HEK293 (cell line): ENCODE results near the gene NOD2.

Source experiments
- CTCF ChIA-PET: fragments of 350-600 bp; formaldehyde crosslinking; extraction: SDS; loops from one replicate; lab custom pipeline; 2021; ENCODE audit warnings: antibody characterized with exemption; lab: Yijun Ruan, JAX
- POLR2A ChIA-PET: fragments of 300-600 bp; formaldehyde crosslinking; extraction: SDS; loops from one replicate; lab custom pipeline; 2020; ENCODE audit warnings: antibody characterized with exemption, inconsistent platforms; lab: Yijun Ruan, JAX
- H3K27ac ChIP-seq: fragments of 200-500 bp; sonication (Bioruptor generic); 2 replicates; pipeline ENCODE4 v1.5.1; 2014; ENCODE audit warnings: low read depth, low read length, control low read depth, inconsistent platforms; ENCODE audit errors: extremely low read depth
- H3K36me3 ChIP-seq, 2 experiments: fragments of 200-500 bp in 1 of 2; sonication (Bioruptor generic) in 1 of 2; 1 replicate in 1 of 2; 2 replicates in 1 of 2; pipeline ENCODE4 v1.5.1; 2014 to 2017; ENCODE audit warnings: inconsistent platforms in 2 of 2, low read length in 2 of 2; ENCODE audit not compliant: control insufficient read depth in 2 of 2, insufficient read depth in 1 of 2
- H3K4me1 ChIP-seq: fragments of 200-500 bp; sonication (Bioruptor generic); 2 replicates; pipeline ENCODE4 v1.5.1; 2014; ENCODE audit warnings: mild to moderate bottlenecking, low read length, inconsistent platforms; ENCODE audit not compliant: control insufficient read depth, insufficient read depth
- H3K4me3 ChIP-seq: 2 replicates; pipeline ENCODE4 v1.5.1; 2011; ENCODE audit warnings: low read depth, mild to moderate bottlenecking, control low read depth, low read length, moderate library complexity
- H3K9me3 ChIP-seq: fragments of 200-500 bp; sonication (Bioruptor generic); 2 replicates; pipeline ENCODE4 v1.5.1; 2014; ENCODE audit warnings: low read depth, low read length, inconsistent platforms; ENCODE audit not compliant: control insufficient read depth, insufficient read depth
- GLI2 ChIP-seq: fragments of 450-650 bp; formaldehyde crosslinking; IDR thresholded peaks from 2 replicates; pipeline ENCODE4; 2017; ENCODE audit warnings: missing biosample characterization, missing genetic modification characterization, low read depth, borderline replicate concordance
- GLIS1 ChIP-seq: fragments of 450-650 bp; formaldehyde crosslinking; IDR thresholded peaks from 2 replicates; pipeline ENCODE4 v1.5.1; 2016; ENCODE audit warnings: missing biosample characterization, missing genetic modification characterization
- MEIS1 ChIP-seq: sonication (generic); formaldehyde crosslinking; IDR thresholded peaks from 2 replicates; pipeline ENCODE4 v1.8.1; 2022; ENCODE audit warnings: missing genetic modification reagents, mild to moderate bottlenecking, borderline replicate concordance
- ZNF114 ChIP-seq: fragments of 450-650 bp; formaldehyde crosslinking; IDR thresholded peaks from 2 replicates; pipeline ENCODE4 v1.5.0; 2017; ENCODE audit warnings: missing biosample characterization, missing genetic modification characterization
- ZNF16 ChIP-seq: fragments of 450-650 bp; formaldehyde crosslinking; IDR thresholded peaks from 2 replicates; pipeline ENCODE4 v1.5.1; 2016; ENCODE audit warnings: low read depth, missing biosample characterization, missing genetic modification characterization
- ZNF211 ChIP-seq: fragments of 450-650 bp; formaldehyde crosslinking; IDR thresholded peaks from 2 replicates; pipeline ENCODE4 v1.5.1; 2016; ENCODE audit warnings: low read depth, missing biosample characterization, missing genetic modification characterization
- ZNF561 ChIP-seq: fragments of 450-650 bp; IDR thresholded peaks from 2 replicates; pipeline ENCODE4 v1.5.1; 2018; ENCODE audit warnings: missing biosample characterization, missing genetic modification characterization, borderline replicate concordance
- ZNF624 ChIP-seq: fragments of 450-650 bp; formaldehyde crosslinking; IDR thresholded peaks from 2 replicates; pipeline ENCODE4 v1.5.1; 2017; ENCODE audit warnings: missing biosample characterization, missing genetic modification characterization
- ZNF626 ChIP-seq: fragments of 450-650 bp; sonication (Bioruptor Pico); formaldehyde crosslinking; IDR thresholded peaks from 2 replicates; pipeline ENCODE4 v1.5.1; 2018; ENCODE audit warnings: missing biosample characterization, missing genetic modification characterization, inconsistent platforms
- ZNF658 ChIP-seq: fragments of 450-650 bp; formaldehyde crosslinking; IDR thresholded peaks from 2 replicates; pipeline ENCODE4; 2016; ENCODE audit warnings: missing biosample characterization, missing genetic modification characterization
- TF ChIP-seq, protein P1 (sequence below): fragments of 450-650 bp; formaldehyde crosslinking; IDR thresholded peaks from 2 replicates; pipeline ENCODE4 v1.5.1; 2016; ENCODE audit warnings: missing biosample characterization, missing genetic modification characterization, borderline replicate concordance
- TF ChIP-seq, protein P2 (sequence below): fragments of 450-650 bp; formaldehyde crosslinking; IDR thresholded peaks from 2 replicates; pipeline ENCODE4 v1.5.1; 2016; ENCODE audit warnings: missing biosample characterization, missing genetic modification characterization
- TF ChIP-seq, protein P3 (sequence below): fragments of 450-650 bp; formaldehyde crosslinking; IDR thresholded peaks from 2 replicates; pipeline ENCODE4 v1.5.1; 2016; ENCODE audit warnings: missing biosample characterization, missing genetic modification characterization
- TF ChIP-seq, protein P4 (sequence below): fragments of 450-650 bp; formaldehyde crosslinking; IDR thresholded peaks from 2 replicates; pipeline ENCODE4 v1.5.1; 2016; ENCODE audit warnings: missing biosample characterization, missing genetic modification characterization

The NOD2 gene

DNA sequence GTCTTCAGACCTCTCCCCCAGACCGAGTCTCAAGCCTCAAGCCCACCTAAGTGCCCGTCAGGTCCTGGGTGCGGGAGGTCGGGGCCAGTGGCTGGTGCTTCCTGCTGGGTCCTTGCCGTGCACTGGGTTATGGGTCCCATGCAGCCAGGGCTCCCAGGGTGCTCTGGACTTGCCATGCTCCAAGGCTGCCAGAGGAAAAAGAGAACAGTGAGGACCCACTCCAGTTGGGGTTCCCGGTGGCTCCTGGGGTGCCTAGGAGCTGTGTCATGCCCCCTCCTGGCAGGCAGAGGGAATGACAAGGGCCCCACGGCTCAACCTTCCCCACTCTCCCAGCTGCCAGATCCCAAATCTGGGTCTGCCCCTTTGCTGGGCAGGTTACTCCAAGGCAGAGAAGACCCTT, 16.1 kb upstream of the NOD2 start:
- Histone ChIP-seq H3K27ac (no peak overlapping the region), H3K36me3 (no peaks in the 10 kb centered on the region), H3K9me3 (no peaks in the 10 kb centered on the region), H3K4me1 (no peaks in the 10 kb centered on the region), H3K4me3 (no peak overlapping the region)
- CTCF ChIA-PET = interaction anchor here (1.6 to 7.1 kb wide), 3 partner anchors 9 to 128 kb away, joined by 4 to 39 read pairs (median 5); no protein-coding TSS in a partner anchor
- TF ChIP-seq ZNF624 (tag by site-specific recombination) (no peak), MEIS1 (CRISPR knock-in tag) (no peak), ZNF561 (tag by site-specific recombination) (no peak), ZNF626 (tag by site-specific recombination) (no peak), GLI2 (tag by site-specific recombination) (no peak), ZNF114 (tag by site-specific recombination) (no peak)
- TF ChIP-seq, protein P1, sequence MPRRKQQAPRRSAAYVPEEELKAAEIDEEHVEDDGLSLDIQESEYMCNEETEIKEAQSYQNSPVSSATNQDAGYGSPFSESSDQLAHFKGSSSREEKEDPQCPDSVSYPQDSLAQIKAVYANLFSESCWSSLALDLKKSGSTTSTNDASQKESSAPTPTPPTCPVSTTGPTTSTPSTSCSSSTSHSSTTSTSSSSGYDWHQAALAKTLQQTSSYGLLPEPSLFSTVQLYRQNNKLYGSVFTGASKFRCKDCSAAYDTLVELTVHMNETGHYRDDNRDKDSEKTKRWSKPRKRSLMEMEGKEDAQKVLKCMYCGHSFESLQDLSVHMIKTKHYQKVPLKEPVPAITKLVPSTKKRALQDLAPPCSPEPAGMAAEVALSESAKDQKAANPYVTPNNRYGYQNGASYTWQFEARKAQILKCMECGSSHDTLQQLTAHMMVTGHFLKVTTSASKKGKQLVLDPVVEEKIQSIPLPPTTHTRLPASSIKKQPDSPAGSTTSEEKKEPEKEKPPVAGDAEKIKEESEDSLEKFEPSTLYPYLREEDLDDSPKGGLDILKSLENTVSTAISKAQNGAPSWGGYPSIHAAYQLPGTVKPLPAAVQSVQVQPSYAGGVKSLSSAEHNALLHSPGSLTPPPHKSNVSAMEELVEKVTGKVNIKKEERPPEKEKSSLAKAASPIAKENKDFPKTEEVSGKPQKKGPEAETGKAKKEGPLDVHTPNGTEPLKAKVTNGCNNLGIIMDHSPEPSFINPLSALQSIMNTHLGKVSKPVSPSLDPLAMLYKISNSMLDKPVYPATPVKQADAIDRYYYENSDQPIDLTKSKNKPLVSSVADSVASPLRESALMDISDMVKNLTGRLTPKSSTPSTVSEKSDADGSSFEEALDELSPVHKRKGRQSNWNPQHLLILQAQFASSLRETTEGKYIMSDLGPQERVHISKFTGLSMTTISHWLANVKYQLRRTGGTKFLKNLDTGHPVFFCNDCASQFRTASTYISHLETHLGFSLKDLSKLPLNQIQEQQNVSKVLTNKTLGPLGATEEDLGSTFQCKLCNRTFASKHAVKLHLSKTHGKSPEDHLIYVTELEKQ (tag by site-specific recombination) = no peak
- TF ChIP-seq, protein P2, sequence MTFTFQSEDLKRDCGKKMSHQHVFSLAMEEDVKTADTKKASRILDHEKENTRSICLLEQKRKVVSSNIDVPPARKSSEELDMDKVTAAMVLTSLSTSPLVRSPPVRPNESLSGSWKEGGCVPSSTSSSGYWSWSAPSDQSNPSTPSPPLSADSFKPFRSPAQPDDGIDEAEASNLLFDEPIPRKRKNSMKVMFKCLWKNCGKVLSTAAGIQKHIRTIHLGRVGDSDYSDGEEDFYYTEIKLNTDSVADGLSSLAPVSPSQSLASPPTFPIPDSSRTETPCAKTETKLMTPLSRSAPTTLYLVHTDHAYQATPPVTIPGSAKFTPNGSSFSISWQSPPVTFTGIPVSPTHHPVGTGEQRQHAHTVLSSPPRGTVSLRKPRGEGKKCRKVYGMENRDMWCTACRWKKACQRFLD (tag by site-specific recombination) = no peak
- TF ChIP-seq, protein P3, sequence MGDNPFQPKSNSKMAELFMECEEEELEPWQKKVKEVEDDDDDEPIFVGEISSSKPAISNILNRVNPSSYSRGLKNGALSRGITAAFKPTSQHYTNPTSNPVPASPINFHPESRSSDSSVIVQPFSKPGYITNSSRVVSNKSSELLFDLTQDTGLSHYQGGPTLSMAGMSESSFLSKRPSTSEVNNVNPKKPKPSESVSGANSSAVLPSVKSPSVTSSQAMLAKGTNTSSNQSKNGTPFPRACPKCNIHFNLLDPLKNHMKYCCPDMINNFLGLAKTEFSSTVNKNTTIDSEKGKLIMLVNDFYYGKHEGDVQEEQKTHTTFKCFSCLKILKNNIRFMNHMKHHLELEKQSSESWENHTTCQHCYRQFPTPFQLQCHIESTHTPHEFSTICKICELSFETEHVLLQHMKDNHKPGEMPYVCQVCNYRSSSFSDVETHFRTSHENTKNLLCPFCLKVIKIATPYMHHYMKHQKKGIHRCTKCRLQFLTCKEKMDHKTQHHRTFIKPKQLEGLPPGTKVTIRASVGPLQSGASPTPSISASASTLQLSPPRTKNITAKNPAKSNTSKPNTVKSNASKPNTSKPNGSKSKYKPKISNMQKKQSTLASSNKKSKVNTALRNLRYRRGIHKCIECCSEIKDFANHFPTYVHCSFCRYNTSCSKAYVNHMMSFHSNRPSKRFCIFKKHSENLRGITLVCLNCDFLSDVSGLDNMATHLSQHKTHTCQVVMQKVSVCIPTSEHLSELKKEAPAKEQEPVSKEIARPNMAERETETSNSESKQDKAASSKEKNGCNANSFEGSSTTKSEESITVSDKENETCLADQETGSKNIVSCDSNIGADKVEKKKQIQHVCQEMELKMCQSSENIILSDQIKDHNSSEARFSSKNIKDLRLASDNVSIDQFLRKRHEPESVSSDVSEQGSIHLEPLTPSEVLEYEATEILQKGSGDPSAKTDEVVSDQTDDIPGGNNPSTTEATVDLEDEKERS (tag by site-specific recombination) = no peak
- POLR2A ChIA-PET = no interaction called here

DNA sequence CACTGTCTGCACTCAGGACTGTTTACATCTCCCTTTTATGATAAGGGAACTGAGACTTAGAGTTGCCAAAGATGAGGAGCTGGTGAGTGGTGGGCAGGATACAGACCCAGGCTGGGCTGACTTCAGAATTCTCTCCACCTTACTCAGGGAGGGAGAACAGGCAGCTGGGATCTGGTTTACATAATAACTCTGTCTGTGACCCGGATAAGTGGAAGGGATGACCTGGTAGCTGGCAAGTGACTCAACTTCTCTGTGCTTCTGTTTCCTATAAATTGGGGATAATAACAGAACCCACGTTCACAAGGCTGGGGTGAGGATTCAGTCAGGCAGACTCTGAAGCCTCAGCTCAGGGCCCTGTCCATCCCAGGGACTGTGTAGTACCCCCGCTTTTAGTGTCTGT, 14.9 kb upstream of the NOD2 start:
- no peaks in the 10 kb centered on the region for H3K4me1 ChIP-seq
- H3K9me3 ChIP-seq = no peaks in the 10 kb centered on the region
- CTCF ChIA-PET = interaction anchor here (0.5 to 7.1 kb wide), 4 partner anchors 13 to 164 kb away, joined by 3 to 39 read pairs (median 3); partner anchors contain the start of gene CYLD
- H3K36me3 ChIP-seq = no peaks in the 10 kb centered on the region
- TF ChIP-seq ZNF211 = no peak
- TF ChIP-seq, protein P4, sequence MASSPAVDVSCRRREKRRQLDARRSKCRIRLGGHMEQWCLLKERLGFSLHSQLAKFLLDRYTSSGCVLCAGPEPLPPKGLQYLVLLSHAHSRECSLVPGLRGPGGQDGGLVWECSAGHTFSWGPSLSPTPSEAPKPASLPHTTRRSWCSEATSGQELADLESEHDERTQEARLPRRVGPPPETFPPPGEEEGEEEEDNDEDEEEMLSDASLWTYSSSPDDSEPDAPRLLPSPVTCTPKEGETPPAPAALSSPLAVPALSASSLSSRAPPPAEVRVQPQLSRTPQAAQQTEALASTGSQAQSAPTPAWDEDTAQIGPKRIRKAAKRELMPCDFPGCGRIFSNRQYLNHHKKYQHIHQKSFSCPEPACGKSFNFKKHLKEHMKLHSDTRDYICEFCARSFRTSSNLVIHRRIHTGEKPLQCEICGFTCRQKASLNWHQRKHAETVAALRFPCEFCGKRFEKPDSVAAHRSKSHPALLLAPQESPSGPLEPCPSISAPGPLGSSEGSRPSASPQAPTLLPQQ = no peak
- TF ChIP-seq GLIS1 = no peak
- no peak for TF ChIP-seq ZNF658 (tag by site-specific recombination)
- TF ChIP-seq ZNF16 (tag by site-specific recombination) = no peak
- POLR2A ChIA-PET = no interaction called here
- H3K27ac ChIP-seq = no peak overlapping the region
- no peak overlapping the region for H3K4me3 ChIP-seq
